ENCODE measurements around the gene STAC3. TPM values are rescaled to one million over a fixed set of nuclear protein-coding genes. Genes with fewer than 3 reads are reported as not detected.

The STAC3 gene
- total and polyA plus RNA-seq, 2 of the 8 experiments (the other 6 are each of a cell fraction or from before 2014, with no cell fraction given): 0.70 to 1.3 TPM

GRCh38 chr12:57220770-57221168 lies 30.2 kb downstream of the STAC3 start:
- CTCF ChIA-PET (ENCODE audit: partially characterized antibody): interaction anchor here (4.2 to 13.4 kb wide), 2 partner anchors 7 to 22 kb away, joined by 76 to 527 read pairs; partner anchors contain the start of gene STAC3
- no peak overlapping the region for H3K23ac ChIP-seq (ENCODE audit: insufficient read length)
- H2BK120ac ChIP-seq (replicated peaks; ENCODE audit: low read depth, low read length): no peak overlapping the region
- H3K4me1 ChIP-seq (replicated peaks in 1 of 4; ENCODE audit: control insufficient read depth in 3 of 4, insufficient read depth in 4 of 4, low read length in 3 of 4): peaks cover 0 to 51% (median 37%) of the 10 kb centered on the region in 4 experiments; a peak in 6 of 7 replicates
- H3K4ac ChIP-seq (replicated peaks; ENCODE audit: insufficient read length, low read depth, low read length): no peak overlapping the region
- H3K23me2 ChIP-seq (ENCODE audit: low read depth, low read length): peaks cover 7% of the 10 kb centered on the region; the same call in 1 of the 2 replicates
- no peak overlapping the region for H3K27ac ChIP-seq (ENCODE audit: low read depth, low read length)
- FAIRE-seq: no peak
- peaks cover 16 to 35% of the 10 kb centered on the region in 2 experiments for H4K20me1 ChIP-seq (replicated peaks in 1 of 2; ENCODE audit: control insufficient read depth in 1 of 2, insufficient read depth in 2 of 2, low read length in 2 of 2)
- no peak overlapping the region for H4K91ac ChIP-seq (replicated peaks; ENCODE audit: insufficient read length, low read length)
- H3K18ac ChIP-seq (ENCODE audit: extremely low read depth, low read length): no peak overlapping the region
- peak overlapping the region; percentile 58 to 71 for H3K4me2 ChIP-seq (ENCODE audit: insufficient read depth in 1 of 2, low read depth in 2 of 2, low read length in 2 of 2)
- no peak overlapping the region for H3K14ac ChIP-seq (ENCODE audit: insufficient read length)
- POLR2A ChIA-PET (ENCODE audit: partially characterized antibody): interaction anchor here (17.7 kb wide), 1 partner anchor 21 kb away, joined by 852 read pairs; the partner anchor contains the start of genes SHMT2 and STAC3
- H3K27me3 ChIP-seq (replicated peaks in 1 of 4; ENCODE audit: control insufficient read depth in 3 of 4, extremely low read depth in 1 of 4, insufficient read depth in 3 of 4, low read length in 3 of 4): peaks cover 87 to 98% (median 98%) of the 10 kb centered on the region in 4 experiments
- no peak overlapping the region for H2AFZ ChIP-seq (ENCODE audit: low read length)
- H3K79me1 ChIP-seq (ENCODE audit: low read depth, low read length): no peaks in the 10 kb centered on the region
- no peaks in the 10 kb centered on the region for H3K36me3 ChIP-seq (ENCODE audit: control insufficient read depth in 2 of 4, insufficient read depth in 4 of 4, low read length in 3 of 4)
- H2BK5ac ChIP-seq (ENCODE audit: low read depth, low read length): no peak overlapping the region
- peak overlapping the region in 1 of 4 experiments; percentile 46; a peak in 1 of 8 replicates for H3K4me3 ChIP-seq (ENCODE audit: extremely low read depth in 1 of 4, insufficient read depth in 2 of 4, low read depth in 3 of 4, low read length in 4 of 4)
- H2BK20ac ChIP-seq (ENCODE audit: low read length): peak overlapping the region; percentile 7; the same call in 1 of the 2 replicates
- H2AK5ac ChIP-seq (ENCODE audit: low read depth, low read length): 0 out of 2 replicates have a peak overlapping the region, but pooled peaks have one; percentile 82
- no peaks in the 10 kb centered on the region for H3K79me2 ChIP-seq (ENCODE audit: control insufficient read depth in 1 of 2, insufficient read depth in 2 of 2, low read length in 2 of 2)
- no peak overlapping the region for H4K8ac ChIP-seq (ENCODE audit: extremely low read depth, insufficient read depth, low read length)
- 0 out of 2 replicates have a peak overlapping the region, but pooled peaks have one; percentile 11 for H2BK12ac ChIP-seq (ENCODE audit: low read depth, low read length)
- H4K5ac ChIP-seq (ENCODE audit: insufficient read length, low read depth, low read length): no peak overlapping the region
- no peak overlapping the region for H3K56ac ChIP-seq (replicated peaks; ENCODE audit: insufficient read length, low read depth, low read length)
- TF ChIP-seq TEAD4 (IDR thresholded peaks at IDR 0.05; ENCODE audit: low read depth, low read length) (no peak), SIRT6 (IDR thresholded peaks at IDR 0.05; ENCODE audit: low read length) (no peak), SP4 (IDR thresholded peaks at IDR 0.05; ENCODE audit: low read length) (no peak), HDAC6 (IDR thresholded peaks at IDR 0.05; ENCODE audit: low read depth, low read length) (no peak), CBX5 (IDR thresholded peaks at IDR 0.05; ENCODE audit: low read depth, low read length) (no peak), ASH2L (IDR thresholded peaks at IDR 0.05; ENCODE audit: low read length) (no peak), CEBPB (IDR thresholded peaks at IDR 0.05; ENCODE audit: low read depth, low read length) (no peak)
- no peak overlapping the region; the same call in 1 of the 2 replicates for H2BK15ac ChIP-seq (ENCODE audit: low read length)
- 15% methylated on average over 1 of the region's 1 CpG; no CpG with 5 or more reads in 1 of the 2 experiments for WGBS, 2 experiments (ENCODE audit: extremely low coverage in 1 of 2, insufficient coverage in 1 of 2, insufficient read length in 1 of 2, insufficient replicate concordance in 2 of 2, low coverage in 1 of 2, low lambda C conversion rate in 2 of 2, missing lambda C conversion rate in 1 of 2)
- no peak for DNase-seq (ENCODE audit: low read depth in 1 of 2, low spot score in 2 of 2)
- H3K9me3 ChIP-seq (ENCODE audit: insufficient read depth in 2 of 2, low read depth in 1 of 2, low read length in 1 of 2): no peaks in the 10 kb centered on the region
- no peak overlapping the region for H3K9ac ChIP-seq (replicated peaks in 1 of 4; ENCODE audit: extremely low read depth in 1 of 4, low read depth in 3 of 4, low read length in 3 of 4)
